IPS-18a (cell line): ENCODE results near the gene CDR2.
"Not testable (repeated sequence)": the region's sequence is repeated elsewhere in the genome, so short reads cannot be mapped to it uniquely, and the experiment has no call there.

Source experiments
- H3K27ac ChIP-seq: one replicate; pipeline ENCODE4 v1.5.1; 2013; ENCODE audit warnings: low read length
- H3K27me3 ChIP-seq: one replicate; pipeline ENCODE4 v1.6.1; 2013; ENCODE audit warnings: mild to moderate bottlenecking, low read length; ENCODE audit not compliant: control insufficient read depth, insufficient read depth
- H3K36me3 ChIP-seq: one replicate; pipeline ENCODE4 v1.6.1; 2013; ENCODE audit warnings: low read depth, low read length; ENCODE audit not compliant: control insufficient read depth
- H3K4me1 ChIP-seq: one replicate; pipeline ENCODE4 v1.6.1; 2013; ENCODE audit warnings: low read depth, low read length; ENCODE audit not compliant: control insufficient read depth
- H3K4me3 ChIP-seq: one replicate; pipeline ENCODE4 v1.5.1; 2013; ENCODE audit warnings: low read length
- H3K9ac ChIP-seq: one replicate; pipeline ENCODE4 v1.6.1; 2013; ENCODE audit warnings: mild to moderate bottlenecking, low read length, moderate library complexity
- H3K9me3 ChIP-seq: one replicate; pipeline ENCODE4 v1.6.1; 2013; ENCODE audit warnings: low read depth, low read length; ENCODE audit not compliant: control insufficient read depth

CDR2 gene

DNA sequence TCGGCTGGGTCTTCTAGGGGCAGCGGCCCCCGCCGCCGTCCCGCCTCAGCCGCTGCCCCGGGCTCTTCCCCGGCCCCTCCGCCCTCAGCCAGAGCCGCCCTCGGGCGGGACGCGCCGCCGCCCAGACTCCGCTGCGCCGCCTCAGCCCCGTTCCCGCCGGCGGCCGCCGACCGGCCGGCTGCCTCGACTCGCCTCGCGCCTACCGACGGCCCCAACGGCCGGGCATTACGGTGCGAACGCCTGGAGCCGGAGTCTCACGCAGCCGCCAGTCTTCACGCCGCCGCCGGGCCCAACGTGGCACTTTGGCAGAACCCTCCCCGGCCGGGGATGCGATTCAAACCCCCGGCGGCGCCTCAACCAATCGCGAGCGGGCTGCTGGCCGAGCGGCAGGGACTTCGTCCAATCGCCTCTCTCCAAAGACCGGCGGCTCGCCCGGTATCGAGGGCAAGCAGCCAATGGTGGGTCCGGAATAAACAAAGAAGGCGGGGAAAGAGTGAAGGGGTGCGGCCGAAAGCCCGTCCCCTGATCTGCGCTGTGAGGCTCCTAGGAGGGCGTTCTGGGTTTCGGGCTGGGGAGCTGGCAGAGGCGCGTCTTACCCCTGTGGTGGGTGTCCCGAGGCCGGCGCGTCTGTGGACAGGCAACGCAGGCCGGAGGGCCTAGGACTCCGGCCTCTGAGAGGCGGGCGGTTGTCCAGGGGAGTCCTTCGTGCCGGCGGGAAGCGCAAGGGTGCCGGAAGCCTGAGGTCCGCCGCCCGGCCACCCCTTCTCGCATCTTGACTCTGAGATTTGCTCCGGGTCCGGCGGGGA, at the start of gene CDR2:
CDR2 (minus strand) TSS at position 309 of the 806 bp plus-strand sequence. CDS start 310 bp downstream, outside the sequence.
- H3K9me3 ChIP-seq, result no peaks in the 10 kb centered on the region
- H3K4me1 ChIP-seq, result peaks cover 18% of the 10 kb centered on the region
- peaks cover 31% of the 10 kb centered on the region for H3K27me3 ChIP-seq
- no peak within 1 kb of the TSS for H3K27ac ChIP-seq
- peak within 1 kb of the TSS; percentile 70 for H3K9ac ChIP-seq
- no peaks in the 10 kb centered on the region for H3K36me3 ChIP-seq
- peak within 1 kb of the TSS; percentile 88 for H3K4me3 ChIP-seq

- Histone ChIP-seq H3K36me3 (peaks cover 7% of the 10 kb centered on the region), H3K9ac (no peak overlapping the region), H3K4me1 (no peaks in the 10 kb centered on the region), H3K4me3 (no peak overlapping the region), H3K27ac (no peak overlapping the region), H3K27me3 (no peaks in the 10 kb centered on the region), H3K9me3 (no peaks in the 10 kb centered on the region)
Observed at GRCh38 chr16:22423716-22424115, 49.3 kb upstream of the CDR2 start.

DNA sequence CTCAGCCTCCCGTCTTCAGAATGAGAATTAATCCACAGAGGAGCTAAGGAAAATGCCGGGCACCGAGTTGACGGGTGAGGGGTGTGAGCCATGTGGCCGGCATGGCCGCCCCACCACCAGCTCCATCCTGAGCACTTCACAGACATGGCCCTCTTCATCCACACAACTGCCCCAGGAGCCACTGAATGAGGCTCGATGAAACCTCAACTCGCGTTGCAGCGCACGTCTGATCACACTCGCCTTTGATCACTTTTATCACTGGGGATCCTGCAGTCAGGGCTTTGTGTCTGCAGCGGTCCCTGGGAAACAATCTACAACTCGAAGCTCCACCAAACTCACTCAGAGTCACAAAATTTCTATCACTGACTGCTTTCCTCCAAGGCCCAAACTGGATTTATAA, 46.7 kb upstream of the CDR2 start:
- no peaks in the 10 kb centered on the region for H3K36me3 ChIP-seq
- no peak overlapping the region for H3K9ac ChIP-seq
- no peak overlapping the region for H3K4me3 ChIP-seq
- H3K27me3 ChIP-seq, result no peaks in the 10 kb centered on the region
- no peaks in the 10 kb centered on the region for H3K9me3 ChIP-seq
- H3K27ac ChIP-seq, result no peak overlapping the region
- H3K4me1 ChIP-seq, result no peaks in the 10 kb centered on the region

- H3K27me3 ChIP-seq, result no peaks in the 10 kb centered on the region
- no peaks in the 10 kb centered on the region for H3K9me3 ChIP-seq
- H3K36me3 ChIP-seq, result no peaks in the 10 kb centered on the region
- no peak overlapping the region for H3K9ac ChIP-seq
- no peaks in the 10 kb centered on the region for H3K4me1 ChIP-seq
- no peak overlapping the region for H3K27ac ChIP-seq
- no peak overlapping the region for H3K4me3 ChIP-seq
Observed at GRCh38 chr16:22420606-22421135, 46.3 kb upstream of the CDR2 start.

DNA sequence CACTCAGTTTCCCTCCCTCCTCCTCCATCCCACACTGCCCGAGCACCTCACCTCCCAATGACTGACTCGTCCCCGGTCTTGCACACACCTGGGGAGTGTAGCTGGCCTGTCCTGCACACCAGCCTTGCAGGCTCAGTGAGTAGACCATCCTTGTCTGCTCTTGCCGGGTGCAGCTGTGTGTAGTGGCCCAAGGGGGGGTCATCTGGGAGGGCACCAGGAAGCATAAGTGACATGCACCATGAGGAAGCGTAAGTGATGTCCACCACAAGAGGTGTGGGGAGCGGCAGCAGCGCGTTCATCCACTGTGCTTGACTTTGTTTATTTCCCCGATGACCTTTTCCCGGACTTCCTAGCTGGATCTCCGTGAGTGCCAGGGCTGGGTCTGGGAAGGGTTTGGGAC, 45.5 kb upstream of the CDR2 start:
- no peaks in the 10 kb centered on the region for H3K4me1 ChIP-seq
- no peaks in the 10 kb centered on the region for H3K27me3 ChIP-seq
- H3K9ac ChIP-seq, result no peak overlapping the region
- no peak overlapping the region for H3K27ac ChIP-seq
- no peaks in the 10 kb centered on the region for H3K9me3 ChIP-seq
- H3K36me3 ChIP-seq, result no peaks in the 10 kb centered on the region
- H3K4me3 ChIP-seq, result no peak overlapping the region

- Histone ChIP-seq H3K9ac (no peak overlapping the region), H3K36me3 (no peaks in the 10 kb centered on the region), H3K9me3 (no peaks in the 10 kb centered on the region), H3K27ac (no peak overlapping the region), H3K4me3 (no peak overlapping the region), H3K27me3 (no peaks in the 10 kb centered on the region), H3K4me1 (no peaks in the 10 kb centered on the region)
Observed at GRCh38 chr16:22418826-22419225, 44.4 kb upstream of the CDR2 start.

- H3K27ac ChIP-seq, H3K4me1 ChIP-seq, H3K9me3 ChIP-seq, H3K36me3 ChIP-seq, H3K27me3 ChIP-seq, H3K9ac ChIP-seq, H3K4me3 ChIP-seq: not testable (repeated sequence)
Observed at GRCh38 chr16:22417798-22418197, 43.4 kb upstream of the CDR2 start.

DNA sequence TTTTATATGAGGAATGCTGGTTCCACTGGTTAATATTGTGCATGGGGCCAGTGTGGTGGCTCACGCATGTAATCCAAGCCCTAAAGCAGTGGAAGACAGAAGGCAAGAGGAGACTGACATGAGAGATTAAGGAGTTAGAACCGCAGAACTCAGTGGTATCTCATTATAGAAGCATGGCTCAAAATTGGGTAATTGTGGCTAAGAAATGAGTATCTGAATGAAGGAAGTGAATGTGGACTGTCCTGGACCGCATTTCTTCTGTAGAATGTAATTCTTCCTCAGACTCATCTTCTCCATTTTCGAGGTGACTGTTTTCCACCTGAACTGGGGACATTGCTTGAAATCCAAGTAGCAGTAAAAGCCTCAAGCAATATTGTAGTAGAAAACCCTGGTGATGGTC, 42.6 kb upstream of the CDR2 start:
- no peak overlapping the region for H3K9ac ChIP-seq
- H3K27me3 ChIP-seq, result no peaks in the 10 kb centered on the region
- no peaks in the 10 kb centered on the region for H3K9me3 ChIP-seq
- H3K36me3 ChIP-seq, result no peaks in the 10 kb centered on the region
- H3K27ac ChIP-seq, result no peak overlapping the region
- no peaks in the 10 kb centered on the region for H3K4me1 ChIP-seq
- no peak overlapping the region for H3K4me3 ChIP-seq

DNA sequence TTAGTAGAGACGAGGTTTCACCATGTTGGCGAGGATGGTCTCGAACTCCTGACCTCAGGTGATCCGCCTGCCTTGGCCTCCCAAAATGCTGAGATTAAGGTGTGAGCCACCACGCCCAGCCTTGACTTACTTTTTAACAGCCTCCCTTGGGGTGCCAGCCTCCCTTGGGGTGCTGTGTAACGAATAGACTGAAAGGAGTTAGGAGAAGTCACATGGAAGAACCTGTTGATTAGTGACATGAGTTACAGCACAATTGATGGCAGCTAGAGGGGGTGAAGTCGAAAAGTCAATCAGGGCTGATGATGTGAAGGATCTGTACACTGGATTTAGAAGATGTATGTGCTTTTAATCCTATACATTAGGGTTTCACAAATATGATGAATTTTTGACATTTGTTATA, 39.4 kb upstream of the CDR2 start:
- Histone ChIP-seq H3K36me3 (no peaks in the 10 kb centered on the region), H3K27me3 (no peaks in the 10 kb centered on the region), H3K4me1 (no peaks in the 10 kb centered on the region), H3K9ac (no peak overlapping the region), H3K4me3 (no peak overlapping the region), H3K9me3 (no peaks in the 10 kb centered on the region), H3K27ac (no peak overlapping the region)

GRCh38 chr16:22407486-22407885, 33.1 kb upstream of the CDR2 start:
- Histone ChIP-seq H3K36me3 (no peaks in the 10 kb centered on the region), H3K4me3 (no peak overlapping the region), H3K4me1 (no peaks in the 10 kb centered on the region), H3K9ac (no peak overlapping the region), H3K9me3 (no peaks in the 10 kb centered on the region), H3K27me3 (no peaks in the 10 kb centered on the region), H3K27ac (no peak overlapping the region)

GRCh38 chr16:22402191-22402590, 27.8 kb upstream of the CDR2 start:
- no peaks in the 10 kb centered on the region for H3K27me3 ChIP-seq
- H3K36me3 ChIP-seq, result no peaks in the 10 kb centered on the region
- no peak overlapping the region for H3K27ac ChIP-seq
- H3K9me3 ChIP-seq, result no peaks in the 10 kb centered on the region
- no peaks in the 10 kb centered on the region for H3K4me1 ChIP-seq
- H3K9ac ChIP-seq, result no peak overlapping the region
- H3K4me3 ChIP-seq, result no peak overlapping the region

DNA sequence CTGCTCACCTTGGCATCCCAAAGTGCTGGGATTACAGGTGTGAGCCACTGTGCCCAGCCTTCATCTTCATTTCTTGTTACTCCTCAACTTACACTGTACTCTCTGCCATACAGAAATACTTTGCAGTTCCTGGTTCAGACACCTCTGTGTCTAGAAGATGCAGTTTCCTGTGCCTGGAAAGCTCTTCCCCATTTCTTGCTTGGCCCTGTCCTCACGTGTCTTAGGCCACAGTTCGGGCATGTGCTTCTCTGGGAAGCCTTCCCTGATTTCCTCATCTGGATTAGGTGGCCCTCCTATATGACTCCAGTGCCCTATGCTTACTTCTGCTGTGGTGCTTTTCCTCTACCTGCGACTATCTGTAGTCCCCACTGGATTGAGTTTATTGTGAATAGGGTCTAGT, 26.5 kb upstream of the CDR2 start:
- no peaks in the 10 kb centered on the region for H3K9me3 ChIP-seq
- H3K27ac ChIP-seq, result no peak overlapping the region
- H3K27me3 ChIP-seq, result no peaks in the 10 kb centered on the region
- H3K4me1 ChIP-seq, result no peaks in the 10 kb centered on the region
- no peaks in the 10 kb centered on the region for H3K36me3 ChIP-seq
- H3K4me3 ChIP-seq, result no peak overlapping the region
- H3K9ac ChIP-seq, result no peak overlapping the region
